OCI-LY7 (cell line): Measurements from ENCODE around the gene TSR1. TPM values are rescaled to one million over a fixed set of nuclear protein-coding genes. Genes with fewer than 3 reads are reported as not detected.

Source experiments
- BruUV-seq: library from RNA; stranded (reverse); fragments of 400-500 nt; replicated peaks from 2 replicates; lab custom pipeline; 2021; lab: Mats Ljungman, UMichigan
- CTCF ChIA-PET: fragments of 300-600 bp; sonication (Branson Sonifier 250); formaldehyde crosslinking; loops from one replicate; lab custom pipeline; 2022; ENCODE audit warnings: antibody characterized with exemption; ENCODE audit not compliant: unreplicated experiment; lab: Charles Lee
- POLR2A ChIA-PET: fragments of 300-600 bp; sonication (Branson Sonifier 250); formaldehyde crosslinking; loops from one replicate; lab custom pipeline; 2022; ENCODE audit warnings: antibody characterized with exemption; lab: Charles Lee
- DNase-seq: peaks from one replicate; pipeline ENCODE4 v3.0.0-alpha.2; 2015; ENCODE audit warnings: low spot score
- H2AFZ ChIP-seq: fragments of 200-600 bp; sonication (generic), shearing (Covaris generic); 2 replicates; pipeline ENCODE4 v1.6.1; 2014; ENCODE audit warnings: mild to moderate bottlenecking, antibody characterized with exemption, low read length, moderate library complexity
- H3K27ac ChIP-seq: fragments of 200-600 bp; sonication (generic); 2 replicates; pipeline ENCODE4 v1.5.1; 2014; ENCODE audit warnings: mixed run types, low read depth, mild to moderate bottlenecking, moderate library complexity, low read length, inconsistent platforms; ENCODE audit not compliant: poor library complexity, severe bottlenecking
- H3K36me3 ChIP-seq: fragments of 200-600 bp; sonication (generic); 2 replicates; pipeline ENCODE4 v1.6.1; 2014; ENCODE audit warnings: mild to moderate bottlenecking, antibody characterized with exemption, low read length, moderate library complexity, mixed read lengths; ENCODE audit not compliant: insufficient read depth
- H3K4me1 ChIP-seq: fragments of 200-600 bp; sonication (generic); 2 replicates; pipeline ENCODE4 v1.5.1; 2014; ENCODE audit warnings: mild to moderate bottlenecking, low read length; ENCODE audit not compliant: insufficient read depth, poor library complexity, severe bottlenecking
- H3K4me2 ChIP-seq: fragments of 200-600 bp; sonication (generic); 2 replicates; pipeline ENCODE4 v1.6.1; 2014; ENCODE audit warnings: mild to moderate bottlenecking, low read length
- H3K4me3 ChIP-seq: fragments of 200-600 bp; sonication (generic); 2 replicates; pipeline ENCODE4 v1.5.1; 2014; ENCODE audit warnings: mild to moderate bottlenecking, low read depth, low read length; ENCODE audit not compliant: poor library complexity, severe bottlenecking
- H3K79me2 ChIP-seq: fragments of 200-600 bp; sonication (generic); 2 replicates; pipeline ENCODE4 v1.6.1; 2016; ENCODE audit warnings: low read depth, mild to moderate bottlenecking, low read length, moderate library complexity, mixed read lengths; ENCODE audit not compliant: insufficient read depth
- H3K9me2 ChIP-seq: fragments of 200-600 bp; sonication (generic); 2 replicates; pipeline ENCODE4 v1.6.1; 2016; ENCODE audit warnings: mild to moderate bottlenecking, low read length, mixed read lengths; ENCODE audit not compliant: insufficient read depth
- H3K9me3 ChIP-seq: fragments of 200-600 bp; sonication (generic); 2 replicates; pipeline ENCODE4 v1.6.1; 2014; ENCODE audit warnings: mild to moderate bottlenecking, mixed run types, low read length, mixed read lengths
- H4K20me1 ChIP-seq: fragments of 200-600 bp; sonication (generic); 2 replicates; pipeline ENCODE4 v1.6.1; 2014; ENCODE audit warnings: mild to moderate bottlenecking, antibody characterized with exemption, low read length, moderate library complexity, mixed read lengths; ENCODE audit not compliant: insufficient read depth
- CTCF ChIP-seq: fragments of 200-600 bp; sonication (generic); conservative IDR thresholded peaks from 2 replicates; pipeline ENCODE4 v1.5.1; 2014; ENCODE audit warnings: mild to moderate bottlenecking, antibody characterized with exemption, low read length, moderate library complexity, mixed read lengths
- EZH2phosphoT487 ChIP-seq: fragments of 200-600 bp; sonication (generic); IDR thresholded peaks from 2 replicates; pipeline ENCODE4 v1.6.1; 2018; ENCODE audit warnings: low read depth, borderline replicate concordance, mild to moderate bottlenecking, mixed run types, antibody characterized with exemption, low read length, moderate library complexity, mixed read lengths
- intact Hi-C: fragments of 100-400 bp; cut with micrococcal nuclease; formaldehyde crosslinking; loops from one replicate; pipeline ENCODE4 v1.10.0; 2022; ENCODE audit not compliant: unreplicated experiment
- total RNA-seq, 2 experiments: library from RNA; depleted of rRNA in 1 of 2; stranded (reverse); fragments of >200 nt in 1 of 2; shearing (Covaris generic) in 1 of 2; gene quantifications; 2 replicates each; pipeline ENCODE4 v1.2.3, GENCODE V29; 2014 to 2022

Gene TSR1
- total RNA-seq, 2 experiments from 2014 or later = 58.7 to 85.8 TPM

DNA sequence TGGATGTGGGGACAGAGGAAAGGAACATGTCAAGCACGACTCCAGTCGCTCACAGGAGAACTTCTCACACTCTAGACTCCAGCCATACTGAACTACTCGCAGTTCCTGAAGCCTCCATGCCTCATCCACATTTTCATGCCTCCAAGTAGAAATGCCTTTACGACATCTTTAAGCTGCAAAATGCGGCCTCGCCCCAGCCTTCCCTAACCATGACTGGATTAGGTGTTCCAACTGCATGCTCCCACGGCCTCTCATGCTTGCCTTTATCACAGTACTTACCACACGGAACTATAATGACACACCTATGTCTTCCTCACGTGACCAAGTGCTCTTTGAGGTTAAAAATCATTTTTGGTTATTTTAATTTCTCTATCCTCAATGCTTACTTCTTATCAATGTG, 56.5 kb downstream of the TSR1 start:
- intact Hi-C loops = no loop called here
- Histone ChIP-seq H3K9me2 (no peaks in the 10 kb centered on the region), H2AFZ (no peak overlapping the region), H3K9me3 (no peaks in the 10 kb centered on the region), H3K4me3 (no peak overlapping the region), H4K20me1 (no peaks in the 10 kb centered on the region), H3K4me1 (no peaks in the 10 kb centered on the region), H3K27ac (no peak overlapping the region), H3K4me2 (no peak overlapping the region), H3K36me3 (peaks cover 62% of the 10 kb centered on the region), H3K79me2 (no peaks in the 10 kb centered on the region)
- no TSS peak for BruUV-seq
- ChIA-PET POLR2A (no interaction called here), CTCF (no interaction called here)
- TF ChIP-seq EZH2phosphoT487 (no peak), CTCF (no peak)
- no peak for DNase-seq

DNA sequence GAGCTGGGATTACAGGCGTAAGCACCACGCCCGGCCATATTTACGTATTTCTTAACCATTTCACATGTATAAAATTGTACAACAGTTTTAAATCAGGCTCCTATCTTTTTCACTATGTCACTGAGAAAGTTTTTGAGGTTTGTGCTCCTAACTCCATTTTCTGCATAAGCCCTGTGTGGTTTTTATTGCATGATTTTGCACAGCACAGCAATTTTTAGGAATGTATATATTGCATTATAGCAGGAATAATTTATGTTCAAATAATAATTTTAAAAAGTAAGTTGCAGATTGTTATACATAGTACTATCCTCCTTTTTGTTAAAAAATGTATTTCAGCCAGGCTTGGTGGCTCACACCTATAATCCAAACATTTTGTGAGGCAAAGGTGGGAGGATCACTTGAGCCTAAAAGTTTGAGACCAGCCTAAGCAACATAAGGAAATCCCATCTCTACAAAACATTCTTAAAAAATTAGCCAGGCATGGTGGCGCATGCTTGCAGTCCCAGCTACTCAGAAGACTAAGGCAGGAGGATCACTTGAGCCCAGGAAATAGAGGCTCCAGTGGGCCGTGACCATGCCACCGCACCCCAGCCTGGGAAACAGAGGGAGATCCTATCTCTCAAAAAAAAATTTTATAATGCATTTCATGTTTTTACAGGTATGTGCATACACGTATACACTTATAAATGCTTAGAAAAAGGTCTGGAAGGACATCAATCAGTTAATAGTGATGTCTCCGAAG, 58.7 kb downstream of the TSR1 start:
- Histone ChIP-seq H3K9me3 (no peaks in the 10 kb centered on the region), H3K79me2 (no peaks in the 10 kb centered on the region), H3K36me3 (peaks cover 58% of the 10 kb centered on the region), H3K4me1 (no peaks in the 10 kb centered on the region), H3K4me2 (no peak overlapping the region), H2AFZ (no peak overlapping the region), H3K9me2 (no peaks in the 10 kb centered on the region), H3K4me3 (no peak overlapping the region), H4K20me1 (no peaks in the 10 kb centered on the region), H3K27ac (no peak overlapping the region)
- intact Hi-C loops = no loop called here
- POLR2A ChIA-PET = no interaction called here
- DNase-seq = no peak
- no peak for TF ChIP-seq CTCF
- TF ChIP-seq EZH2phosphoT487 = no peak
- CTCF ChIA-PET = no interaction called here
- BruUV-seq = no TSS peak

DNA sequence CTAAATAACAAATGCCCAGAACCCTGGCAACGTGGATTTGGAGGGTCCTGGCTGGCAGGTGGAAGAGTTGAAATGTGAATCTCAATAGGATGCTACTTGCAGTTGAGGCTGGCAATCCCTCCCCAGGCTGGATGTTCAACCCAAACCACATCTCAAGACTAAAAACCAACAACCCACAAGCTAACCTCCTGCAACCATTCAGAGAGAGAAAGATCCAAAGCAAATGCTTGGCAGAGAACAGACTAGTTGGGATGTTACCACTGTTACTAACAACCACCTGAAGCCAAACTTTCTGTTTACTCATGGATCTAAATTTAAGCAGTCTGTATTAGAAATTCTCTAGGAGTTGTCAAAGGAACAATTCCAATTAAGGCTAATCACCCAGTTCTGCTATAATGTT, 60.5 kb downstream of the TSR1 start:
- intact Hi-C loops = no loop called here
- POLR2A ChIA-PET = no interaction called here
- Histone ChIP-seq H3K9me2 (no peaks in the 10 kb centered on the region), H3K36me3 (peaks cover 40% of the 10 kb centered on the region), H3K4me1 (no peaks in the 10 kb centered on the region), H3K9me3 (no peaks in the 10 kb centered on the region), H3K79me2 (no peaks in the 10 kb centered on the region), H2AFZ (no peak overlapping the region), H3K4me2 (no peak overlapping the region), H4K20me1 (no peaks in the 10 kb centered on the region), H3K27ac (no peak overlapping the region), H3K4me3 (no peak overlapping the region)
- no peak for DNase-seq
- no peak for TF ChIP-seq CTCF
- CTCF ChIA-PET = no interaction called here
- BruUV-seq = no TSS peak
